ENCODE measurements around the gene SPACA6. TPM values are rescaled to one million over a fixed set of nuclear protein-coding genes. Genes with fewer than 3 reads are reported as not detected.

The SPACA6 gene
- total RNA-seq, 2 donors from 2014 or later, result 18.4 to 26.8 TPM

GRCh38 chr19:51703575-51704515, 10.7 kb downstream of the SPACA6 start:
- Mint-ChIP-seq H3K36me3 (ENCODE audit: low read depth) (peaks cover 55% of the 10 kb centered on the region), H3K4me1 (peaks cover 16% of the 10 kb centered on the region), H3K27ac (peak overlapping the region; percentile 97), H3K9me3 (no peaks in the 10 kb centered on the region), H3K4me3 (peak overlapping the region; percentile 67), H3K27me3 (ENCODE audit: insufficient read depth) (peaks cover 3% of the 10 kb centered on the region)
- H3K4me3 ChIP-seq (ENCODE audit: low read length), result peak overlapping the region; percentile 81
- peak; percentile 98 for DNase-seq
- peak; percentile 75 for TF ChIP-seq CTCF (conservative IDR thresholded peaks at IDR 0.05)
- peaks cover 76% of the 10 kb centered on the region for H3K36me3 ChIP-seq (ENCODE audit: control insufficient read depth, insufficient read depth, low read length)
- no peaks in the 10 kb centered on the region for H3K9me3 ChIP-seq (ENCODE audit: control insufficient read depth, low read length)
- H3K27me3 ChIP-seq (ENCODE audit: control insufficient read depth, insufficient read depth, low read length, poor library complexity, severe bottlenecking), result no peaks in the 10 kb centered on the region
- peak overlapping the region; percentile 72 for H3K27ac ChIP-seq (ENCODE audit: low read depth, low read length)
- H3K9ac ChIP-seq (ENCODE audit: extremely low read depth, low read length, poor library complexity, severe bottlenecking), result peak overlapping the region; percentile 78
- 7 to 12% methylated on average over 10 to 74 of the region's 74 CpGs for WGBS, 2 experiments (ENCODE audit: insufficient coverage in 1 of 2, insufficient read length in 1 of 2)
- H3K4me1 ChIP-seq (ENCODE audit: control insufficient read depth, insufficient read depth, low read length), result no peaks in the 10 kb centered on the region

- Histone ChIP-seq H3K4me3 (ENCODE audit: low read length) (peak overlapping the region; percentile 81), H3K4me1 (ENCODE audit: control insufficient read depth, insufficient read depth, low read length) (no peaks in the 10 kb centered on the region), H3K36me3 (ENCODE audit: control insufficient read depth, insufficient read depth, low read length) (peaks cover 68% of the 10 kb centered on the region), H3K27me3 (ENCODE audit: control insufficient read depth, insufficient read depth, low read length, poor library complexity, severe bottlenecking) (no peaks in the 10 kb centered on the region), H3K9ac (ENCODE audit: extremely low read depth, low read length, poor library complexity, severe bottlenecking) (peak overlapping the region; percentile 78), H3K27ac (ENCODE audit: low read depth, low read length) (peak overlapping the region; percentile 72), H3K9me3 (ENCODE audit: control insufficient read depth, low read length) (no peaks in the 10 kb centered on the region)
- 69 to 88% methylated on average over 1 to 4 of the region's 4 CpGs for WGBS, 2 experiments (ENCODE audit: insufficient coverage in 1 of 2, insufficient read length in 1 of 2)
- no peak for DNase-seq
- no peak for TF ChIP-seq CTCF (conservative IDR thresholded peaks at IDR 0.05)
- peaks cover 47% of the 10 kb centered on the region for H3K36me3 Mint-ChIP-seq (ENCODE audit: low read depth)
- H3K27me3 Mint-ChIP-seq (ENCODE audit: insufficient read depth), result peaks cover 7% of the 10 kb centered on the region
- H3K4me3 Mint-ChIP-seq, result peak overlapping the region; percentile 67
- peak overlapping the region; percentile 84 for H3K27ac Mint-ChIP-seq
- peaks cover 16% of the 10 kb centered on the region for H3K4me1 Mint-ChIP-seq
- no peaks in the 10 kb centered on the region for H3K9me3 Mint-ChIP-seq
Observed at GRCh38 chr19:51704626-51705025, 11.5 kb downstream of the SPACA6 start.

GRCh38 chr19:51706296-51706695, 13.2 kb downstream of the SPACA6 start:
- no peak overlapping the region for H3K27ac Mint-ChIP-seq
- Histone ChIP-seq H3K4me1 (ENCODE audit: control insufficient read depth, insufficient read depth, low read length) (no peaks in the 10 kb centered on the region), H3K27ac (ENCODE audit: low read depth, low read length) (no peak overlapping the region), H3K9ac (ENCODE audit: extremely low read depth, low read length, poor library complexity, severe bottlenecking) (no peak overlapping the region), H3K36me3 (ENCODE audit: control insufficient read depth, insufficient read depth, low read length) (peaks cover 52% of the 10 kb centered on the region), H3K9me3 (ENCODE audit: control insufficient read depth, low read length) (no peaks in the 10 kb centered on the region), H3K27me3 (ENCODE audit: control insufficient read depth, insufficient read depth, low read length, poor library complexity, severe bottlenecking) (no peaks in the 10 kb centered on the region), H3K4me3 (ENCODE audit: low read length) (no peak overlapping the region)
- no peaks in the 10 kb centered on the region for H3K9me3 Mint-ChIP-seq
- H3K4me1 Mint-ChIP-seq, result peaks cover 15% of the 10 kb centered on the region
- WGBS, 2 experiments (ENCODE audit: insufficient coverage in 1 of 2, insufficient read length in 1 of 2), result 97% methylated on average over 4 of the region's 4 CpGs
- peaks cover 36% of the 10 kb centered on the region for H3K36me3 Mint-ChIP-seq (ENCODE audit: low read depth)
- peak overlapping the region; percentile 67 for H3K4me3 Mint-ChIP-seq
- no peak for TF ChIP-seq CTCF (conservative IDR thresholded peaks at IDR 0.05)
- DNase-seq, result no peak
- peaks cover 17% of the 10 kb centered on the region for H3K27me3 Mint-ChIP-seq (ENCODE audit: insufficient read depth)
